ENCODE data around the gene ACAA2.

GRCh38 chr18:49814147-49814499 lies 790 bp upstream of the ACAA2 start:
- TF ChIP-seq CTCF (IDR thresholded peaks at IDR 0.05) (no peak), POLR2AphosphoS5 (IDR thresholded peaks at IDR 0.05; ENCODE audit: low read depth, low read length) (no peak)
